ENCODE results near the gene MCM8. TPM values are rescaled to one million over a fixed set of nuclear protein-coding genes. Genes with fewer than 3 reads are reported as not detected.

MCM8 gene
- total RNA-seq, 4 donors from 2014 or later: 4.0 to 5.6 (median 4.4) TPM

GRCh38 chr20:5936238-5936637, 14.2 kb upstream of the MCM8 start:
- intact Hi-C loops (cut with DNase I): no loop called here
- Histone ChIP-seq H3K36me3 (peaks cover 31 to 43% (median 36%) of the 10 kb centered on the region in 4 donors), H3K27me3 (no peaks in the 10 kb centered on the region), H3K4me3 (no peak overlapping the region), H3K27ac (replicated peaks in 1 of 4) (no peak overlapping the region), H3K9me3 (no peaks in the 10 kb centered on the region), H3K4me1 (no peaks in the 10 kb centered on the region)
- TF ChIP-seq EP300 (IDR thresholded peaks at IDR 0.05) (no peak), POLR2A (IDR thresholded peaks at IDR 0.05; ENCODE audit: low read depth) (no peak), POLR2AphosphoS5 (IDR thresholded peaks at IDR 0.05) (no peak)
- DNase-seq (ENCODE audit: extremely low spot score): no peak
- 96% methylated on average over 3 of the region's 3 CpGs for WGBS

- Histone ChIP-seq H3K4me1 (no peaks in the 10 kb centered on the region), H3K27me3 (no peaks in the 10 kb centered on the region), H3K4me3 (no peak overlapping the region), H3K27ac (replicated peaks in 1 of 4) (no peak overlapping the region), H3K9me3 (no peaks in the 10 kb centered on the region), H3K36me3 (peaks cover 52 to 66% (median 59%) of the 10 kb centered on the region in 4 donors)
- WGBS: 78% methylated on average over 6 of the region's 6 CpGs
- intact Hi-C loops (cut with DNase I): no loop called here
- DNase-seq (ENCODE audit: extremely low spot score): no peak
- TF ChIP-seq POLR2AphosphoS5 (IDR thresholded peaks at IDR 0.05) (no peak), EP300 (IDR thresholded peaks at IDR 0.05) (no peak), POLR2A (IDR thresholded peaks at IDR 0.05; ENCODE audit: low read depth) (no peak), CTCF (IDR thresholded peaks at IDR 0.05) (no peak)
Observed at GRCh38 chr20:5938456-5939029, 11.9 kb upstream of the MCM8 start.

- no peak overlapping the region for H3K4me3 ChIP-seq
- H3K36me3 ChIP-seq: peaks cover 24 to 75% (median 50%) of the 10 kb centered on the region in 4 donors
- intact Hi-C loops (cut with DNase I): no loop called here
- no peak overlapping the region for H3K27ac ChIP-seq (replicated peaks in 1 of 4)
- no peak for DNase-seq (ENCODE audit: extremely low spot score)
- TF ChIP-seq POLR2A (IDR thresholded peaks at IDR 0.05; ENCODE audit: low read depth) (no peak), EP300 (IDR thresholded peaks at IDR 0.05) (no peak), CTCF (IDR thresholded peaks at IDR 0.05) (no peak), POLR2AphosphoS5 (IDR thresholded peaks at IDR 0.05) (no peak)
- peaks cover under 1 to 22% (median 13%) of the 10 kb centered on the region in 4 donors for H3K4me1 ChIP-seq
- H3K9me3 ChIP-seq: no peaks in the 10 kb centered on the region
- H3K27me3 ChIP-seq: no peaks in the 10 kb centered on the region
- WGBS: 80% methylated on average over 3 of the region's 3 CpGs
Observed at GRCh38 chr20:5945963-5946362, 4.5 kb upstream of the MCM8 start.

GRCh38 chr20:5947276-5947675, 3.2 kb upstream of the MCM8 start:
- intact Hi-C loops (cut with DNase I): no loop called here
- Histone ChIP-seq H3K27me3 (no peaks in the 10 kb centered on the region), H3K4me1 (peaks cover 8 to 32% (median 23%) of the 10 kb centered on the region in 4 donors), H3K4me3 (no peak overlapping the region), H3K27ac (replicated peaks in 1 of 4) (no peak overlapping the region), H3K9me3 (no peaks in the 10 kb centered on the region), H3K36me3 (peaks cover 11 to 61% (median 37%) of the 10 kb centered on the region in 4 donors)
- TF ChIP-seq EP300 (IDR thresholded peaks at IDR 0.05): no peak
- no peak for TF ChIP-seq POLR2AphosphoS5 (IDR thresholded peaks at IDR 0.05)
- TF ChIP-seq CTCF (IDR thresholded peaks at IDR 0.05): no peak
- no peak for TF ChIP-seq POLR2A (IDR thresholded peaks at IDR 0.05; ENCODE audit: low read depth)
- WGBS: 81% methylated on average over 6 of the region's 6 CpGs
- DNase-seq (ENCODE audit: extremely low spot score): no peak

- H3K9me3 ChIP-seq: no peaks in the 10 kb centered on the region
- no peak for DNase-seq (ENCODE audit: extremely low spot score)
- TF ChIP-seq POLR2AphosphoS5 (IDR thresholded peaks at IDR 0.05) (no peak), CTCF (IDR thresholded peaks at IDR 0.05) (no peak), POLR2A (IDR thresholded peaks at IDR 0.05; ENCODE audit: low read depth) (no peak), EP300 (IDR thresholded peaks at IDR 0.05) (no peak)
- H3K27ac ChIP-seq (replicated peaks in 1 of 4): peak overlapping the region; percentile 68 to 90 (median 83)
- WGBS: under 1% methylated on average over 11 of the region's 11 CpGs
- intact Hi-C loops (cut with DNase I): loop anchor here (2.0 to 5.0 kb wide), 2 partner anchors 53 to 127 kb away; no protein-coding TSS in a partner anchor
- H3K4me3 ChIP-seq: peak overlapping the region; percentile 65 to 79 (median 70)
- H3K4me1 ChIP-seq: peaks cover 8 to 32% (median 23%) of the 10 kb centered on the region in 4 donors
- peaks cover 5 to 48% (median 30%) of the 10 kb centered on the region in 4 donors for H3K36me3 ChIP-seq
- H3K27me3 ChIP-seq: no peaks in the 10 kb centered on the region
Observed at GRCh38 chr20:5949943-5950270, 545 bp upstream of the MCM8 start.
